ENCODE data around the gene POLR2B.

DNA sequence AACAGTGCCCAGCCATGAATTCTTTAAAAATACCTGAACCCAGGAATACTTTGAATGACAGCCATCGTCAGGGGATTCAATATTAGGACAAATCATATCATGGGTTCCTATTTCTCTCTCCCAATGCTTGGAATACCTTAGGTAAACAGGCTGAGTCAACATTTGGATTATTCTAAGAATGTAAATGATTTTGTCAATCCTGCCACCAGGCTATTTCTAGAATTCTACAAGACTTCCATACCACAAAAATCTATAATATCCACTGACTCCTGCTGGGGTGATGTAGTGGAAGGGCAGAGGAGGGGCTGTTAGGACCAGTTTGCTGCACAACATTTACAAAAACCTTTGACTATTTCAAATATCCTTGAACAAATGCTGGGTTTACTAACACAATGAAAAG, 66.3 kb downstream of the POLR2B start:
- TF ChIP-seq ZNF274 (IDR thresholded peaks at IDR 0.05; ENCODE audit: low read depth, low read length) = no peak
- no peak for TF ChIP-seq YY1 (IDR thresholded peaks at IDR 0.05; ENCODE audit: insufficient read depth, insufficient read length)
